ENCODE results near the gene GBP6.
"Not testable (repeated sequence)": the region's sequence is repeated elsewhere in the genome, so short reads cannot be mapped to it uniquely, and the experiment has no call there.

GBP6 gene, protein sequence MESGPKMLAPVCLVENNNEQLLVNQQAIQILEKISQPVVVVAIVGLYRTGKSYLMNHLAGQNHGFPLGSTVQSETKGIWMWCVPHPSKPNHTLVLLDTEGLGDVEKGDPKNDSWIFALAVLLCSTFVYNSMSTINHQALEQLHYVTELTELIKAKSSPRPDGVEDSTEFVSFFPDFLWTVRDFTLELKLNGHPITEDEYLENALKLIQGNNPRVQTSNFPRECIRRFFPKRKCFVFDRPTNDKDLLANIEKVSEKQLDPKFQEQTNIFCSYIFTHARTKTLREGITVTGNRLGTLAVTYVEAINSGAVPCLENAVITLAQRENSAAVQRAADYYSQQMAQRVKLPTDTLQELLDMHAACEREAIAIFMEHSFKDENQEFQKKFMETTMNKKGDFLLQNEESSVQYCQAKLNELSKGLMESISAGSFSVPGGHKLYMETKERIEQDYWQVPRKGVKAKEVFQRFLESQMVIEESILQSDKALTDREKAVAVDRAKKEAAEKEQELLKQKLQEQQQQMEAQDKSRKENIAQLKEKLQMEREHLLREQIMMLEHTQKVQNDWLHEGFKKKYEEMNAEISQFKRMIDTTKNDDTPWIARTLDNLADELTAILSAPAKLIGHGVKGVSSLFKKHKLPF

DNA sequence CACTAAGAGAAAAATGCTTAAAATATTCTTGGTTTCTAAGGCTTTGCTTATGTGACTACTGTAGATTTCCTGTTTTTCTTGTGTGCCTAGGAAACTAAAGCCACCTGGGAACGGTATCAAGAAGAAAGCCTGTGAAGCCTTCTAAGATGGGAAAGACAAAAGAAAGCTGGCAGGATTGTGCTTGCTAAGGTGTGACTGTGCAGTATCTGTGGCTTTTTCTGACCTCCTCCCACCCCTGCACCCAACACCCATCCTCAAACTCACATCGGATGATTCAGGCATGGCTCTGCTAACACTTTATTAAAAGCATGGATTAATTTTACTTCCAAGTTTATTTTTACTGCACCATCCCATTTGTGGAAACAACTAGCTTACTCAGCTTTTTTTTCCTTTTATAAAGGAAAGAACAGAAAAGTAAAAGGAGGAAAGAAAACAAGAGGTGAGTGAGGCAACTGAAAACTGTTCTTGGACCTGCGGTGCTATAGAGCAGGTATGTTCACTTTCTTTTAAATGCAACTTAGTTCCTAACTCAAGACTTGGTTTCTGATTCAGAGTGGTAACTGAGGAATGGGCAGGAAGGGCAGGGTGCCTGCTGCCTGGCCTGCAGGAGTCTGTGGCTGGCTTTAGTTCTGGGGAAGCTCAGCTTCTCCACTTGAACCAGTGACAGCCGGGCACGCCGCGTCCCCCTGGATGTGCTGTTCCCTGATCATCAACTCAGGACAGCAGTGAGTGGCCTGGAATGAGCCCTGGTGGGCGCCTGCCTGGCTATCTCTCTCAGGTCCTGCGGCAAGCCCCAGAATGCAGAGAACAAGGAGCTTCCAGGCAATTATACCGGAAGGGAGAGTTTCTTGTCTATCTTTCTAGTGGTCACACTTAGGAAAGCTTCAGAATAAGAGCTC is at the start of gene GBP6:
GBP6 (plus strand) TSS at position 422 of the 899 bp plus-strand sequence. CDS start 4,493 bp downstream, outside the sequence.
- Histone ChIP-seq H3K9me3 (ENCODE audit: control insufficient read depth, insufficient read depth, low read length) (no peaks in the 10 kb centered on the region), H3K27me3 (ENCODE audit: control insufficient read depth, insufficient read depth, low read length) (no peaks in the 10 kb centered on the region), H3K9ac (ENCODE audit: low read depth, low read length) (no peak within 1 kb of the TSS), H3K36me3 (ENCODE audit: control insufficient read depth, insufficient read depth, low read length) (no peaks in the 10 kb centered on the region), H3K4me3 (ENCODE audit: low read depth, low read length) (no peak within 1 kb of the TSS), H3K4me1 (ENCODE audit: control insufficient read depth, insufficient read depth, low read length) (no peaks in the 10 kb centered on the region)

DNA sequence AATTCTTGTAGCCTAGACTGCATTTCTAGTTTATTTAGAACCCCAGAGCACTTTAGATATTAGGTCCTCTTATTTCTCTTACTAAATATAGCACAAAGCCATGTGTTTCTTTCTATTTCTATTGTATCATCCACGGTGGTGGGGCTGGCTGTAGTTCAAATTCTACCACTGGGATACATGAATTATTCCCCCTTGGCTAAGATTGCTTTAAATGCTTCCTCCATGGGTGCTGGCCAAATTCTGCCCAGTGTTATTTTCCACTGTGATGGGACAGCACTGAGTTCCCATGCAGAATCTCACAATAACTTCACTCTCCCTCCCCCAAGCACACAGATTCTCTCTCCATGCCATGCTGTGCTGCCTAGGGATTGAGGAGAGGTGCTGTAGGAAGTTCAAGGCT is 41.5 kb upstream of the GBP6 start:
- Histone ChIP-seq H3K9me3 (ENCODE audit: control insufficient read depth, insufficient read depth, low read length) (peaks cover 7% of the 10 kb centered on the region), H3K9ac (ENCODE audit: low read depth, low read length) (no peak overlapping the region), H3K4me3 (ENCODE audit: low read depth, low read length) (no peak overlapping the region), H3K4me1 (ENCODE audit: control insufficient read depth, insufficient read depth, low read length) (no peaks in the 10 kb centered on the region), H3K27me3 (ENCODE audit: control insufficient read depth, insufficient read depth, low read length) (no peaks in the 10 kb centered on the region), H3K36me3 (ENCODE audit: control insufficient read depth, insufficient read depth, low read length) (no peaks in the 10 kb centered on the region)

DNA sequence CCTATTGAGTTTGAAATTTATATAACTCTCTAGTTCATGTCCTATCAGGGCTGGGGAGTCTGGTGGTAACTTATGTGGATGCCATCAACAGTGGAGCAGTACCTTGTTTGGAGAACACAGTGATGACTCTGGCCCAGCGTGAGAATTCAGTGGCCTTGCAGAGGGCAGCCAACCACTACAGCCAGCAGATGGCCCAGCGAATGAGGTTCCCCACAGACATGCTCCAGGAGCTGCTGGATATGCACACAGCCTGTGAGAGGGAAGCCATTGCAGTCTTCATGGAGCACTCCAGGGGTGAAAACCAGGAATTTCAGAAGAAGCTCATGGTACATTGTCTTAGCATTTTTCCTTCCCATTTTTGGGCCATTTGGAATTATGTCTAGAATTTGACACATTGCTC is 32.0 kb upstream of the GBP6 start:
- Histone ChIP-seq H3K4me3 (ENCODE audit: low read depth, low read length) (no peak overlapping the region), H3K9me3 (ENCODE audit: control insufficient read depth, insufficient read depth, low read length) (no peaks in the 10 kb centered on the region), H3K9ac (ENCODE audit: low read depth, low read length) (no peak overlapping the region), H3K36me3 (ENCODE audit: control insufficient read depth, insufficient read depth, low read length) (no peaks in the 10 kb centered on the region), H3K4me1 (ENCODE audit: control insufficient read depth, insufficient read depth, low read length) (no peaks in the 10 kb centered on the region), H3K27me3 (ENCODE audit: control insufficient read depth, insufficient read depth, low read length) (no peaks in the 10 kb centered on the region)

DNA sequence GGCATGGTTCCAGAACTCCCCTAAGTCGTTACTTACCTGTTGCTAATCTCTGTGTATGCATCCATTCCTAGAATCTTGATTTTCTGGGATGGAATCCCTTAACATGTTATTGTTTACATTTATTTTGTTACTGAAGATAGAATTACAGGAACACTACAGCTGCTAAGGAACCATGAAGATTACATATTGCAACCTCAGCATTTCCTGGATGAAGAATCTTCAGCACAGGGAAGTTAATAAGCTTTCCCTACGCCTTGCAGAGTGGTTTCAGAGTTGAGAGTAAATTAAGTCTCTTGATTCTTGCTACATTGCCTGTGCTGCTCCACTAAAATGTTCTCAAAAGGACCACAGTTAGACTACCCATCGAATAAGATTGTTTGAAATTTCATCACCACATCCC is 31.4 kb upstream of the GBP6 start:
- no peak overlapping the region for H3K9ac ChIP-seq (ENCODE audit: low read depth, low read length)
- no peaks in the 10 kb centered on the region for H3K27me3 ChIP-seq (ENCODE audit: control insufficient read depth, insufficient read depth, low read length)
- no peaks in the 10 kb centered on the region for H3K9me3 ChIP-seq (ENCODE audit: control insufficient read depth, insufficient read depth, low read length)
- no peaks in the 10 kb centered on the region for H3K4me1 ChIP-seq (ENCODE audit: control insufficient read depth, insufficient read depth, low read length)
- no peaks in the 10 kb centered on the region for H3K36me3 ChIP-seq (ENCODE audit: control insufficient read depth, insufficient read depth, low read length)
- no peak overlapping the region for H3K4me3 ChIP-seq (ENCODE audit: low read depth, low read length)

DNA sequence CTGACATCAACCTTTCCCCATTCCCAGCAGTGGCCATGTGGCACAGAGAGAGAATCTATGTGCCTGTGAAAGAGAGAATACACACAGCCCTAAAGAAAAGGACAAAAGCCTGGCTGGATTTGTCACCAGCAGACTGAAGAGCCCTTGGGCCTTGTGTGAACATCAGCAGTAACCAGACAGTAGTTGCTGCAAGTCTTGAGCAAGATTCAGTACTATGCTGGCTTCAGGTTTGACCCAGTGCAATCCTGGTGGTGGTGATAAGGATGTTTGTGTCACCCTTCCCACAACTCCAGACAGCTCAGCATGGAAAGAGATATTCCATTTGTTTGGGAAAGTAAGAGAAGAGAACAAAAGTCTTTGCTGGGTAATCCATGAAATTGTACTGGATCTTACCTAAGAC is 28.4 kb upstream of the GBP6 start:
- no peaks in the 10 kb centered on the region for H3K27me3 ChIP-seq (ENCODE audit: control insufficient read depth, insufficient read depth, low read length)
- H3K9me3 ChIP-seq (ENCODE audit: control insufficient read depth, insufficient read depth, low read length): no peaks in the 10 kb centered on the region
- H3K4me1 ChIP-seq (ENCODE audit: control insufficient read depth, insufficient read depth, low read length): peaks cover 2% of the 10 kb centered on the region
- no peak overlapping the region for H3K4me3 ChIP-seq (ENCODE audit: low read depth, low read length)
- H3K36me3 ChIP-seq (ENCODE audit: control insufficient read depth, insufficient read depth, low read length): no peaks in the 10 kb centered on the region
- H3K9ac ChIP-seq (ENCODE audit: low read depth, low read length): no peak overlapping the region

DNA sequence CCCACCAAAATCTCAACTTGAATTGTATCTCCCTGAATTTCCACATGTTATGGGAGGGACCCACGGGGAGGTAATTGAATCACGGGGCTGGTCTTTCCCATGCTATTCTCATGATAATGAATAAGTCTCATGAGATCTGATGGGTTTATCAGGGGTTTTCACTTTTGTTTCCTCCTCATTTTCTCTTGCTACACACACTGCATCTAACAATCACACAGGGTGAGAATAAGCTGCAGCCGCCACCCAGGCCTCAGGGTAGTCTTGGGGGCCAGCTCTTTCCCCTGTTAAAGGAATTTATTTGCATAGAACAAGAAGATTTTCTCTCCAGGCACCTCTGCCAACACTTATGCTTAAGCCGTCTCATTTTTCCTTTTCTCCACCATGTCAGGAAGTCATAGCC is 26.0 kb upstream of the GBP6 start:
- peaks cover 2% of the 10 kb centered on the region for H3K4me1 ChIP-seq (ENCODE audit: control insufficient read depth, insufficient read depth, low read length)
- no peak overlapping the region for H3K9ac ChIP-seq (ENCODE audit: low read depth, low read length)
- H3K9me3 ChIP-seq (ENCODE audit: control insufficient read depth, insufficient read depth, low read length): no peaks in the 10 kb centered on the region
- no peak overlapping the region for H3K4me3 ChIP-seq (ENCODE audit: low read depth, low read length)
- no peaks in the 10 kb centered on the region for H3K36me3 ChIP-seq (ENCODE audit: control insufficient read depth, insufficient read depth, low read length)
- no peaks in the 10 kb centered on the region for H3K27me3 ChIP-seq (ENCODE audit: control insufficient read depth, insufficient read depth, low read length)

DNA sequence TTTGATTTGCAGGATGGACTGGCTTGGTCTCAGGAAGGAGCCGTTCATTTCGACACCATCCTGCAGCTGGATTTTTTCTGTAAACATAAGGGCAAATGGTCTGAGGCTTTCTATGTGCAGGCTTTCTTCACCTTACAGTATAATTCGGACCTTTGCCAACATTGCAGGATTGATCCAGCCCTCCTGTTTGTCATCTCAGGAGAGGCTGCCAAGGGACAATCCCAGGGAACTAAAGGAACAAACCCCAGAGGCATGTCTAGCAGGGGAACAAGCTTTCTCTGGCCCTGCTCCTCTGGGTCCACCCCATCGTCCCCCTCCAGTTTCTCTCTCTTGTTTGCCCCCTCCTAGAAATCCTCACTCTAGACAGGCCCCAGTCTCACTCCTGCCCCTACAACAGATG is 24.8 kb upstream of the GBP6 start:
- Histone ChIP-seq H3K4me1 (ENCODE audit: control insufficient read depth, insufficient read depth, low read length) (peaks cover 2% of the 10 kb centered on the region), H3K9me3 (ENCODE audit: control insufficient read depth, insufficient read depth, low read length) (no peaks in the 10 kb centered on the region), H3K36me3 (ENCODE audit: control insufficient read depth, insufficient read depth, low read length) (no peaks in the 10 kb centered on the region), H3K4me3 (ENCODE audit: low read depth, low read length) (no peak overlapping the region), H3K9ac (ENCODE audit: low read depth, low read length) (no peak overlapping the region), H3K27me3 (ENCODE audit: control insufficient read depth, insufficient read depth, low read length) (no peaks in the 10 kb centered on the region)

DNA sequence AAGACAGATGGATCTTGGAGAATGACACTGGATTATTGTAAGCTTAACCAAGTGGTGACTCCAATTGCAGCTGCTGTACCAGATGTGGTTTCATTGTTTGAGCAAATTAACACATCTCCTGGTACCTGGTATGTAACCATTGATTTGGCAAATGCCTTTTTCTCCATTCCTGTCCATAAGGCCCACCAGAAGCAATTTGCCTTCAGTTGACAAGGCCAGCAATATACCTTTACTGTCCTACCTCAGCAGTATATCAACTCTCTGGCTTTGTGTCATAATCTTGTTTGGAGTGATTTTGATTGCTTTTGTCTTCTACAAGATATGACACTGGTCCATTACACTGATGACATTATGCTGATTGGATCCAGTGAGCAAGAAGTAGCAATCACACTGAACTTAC is 18.4 kb upstream of the GBP6 start:
- not testable (repeated sequence) for H3K27me3 ChIP-seq (ENCODE audit: control insufficient read depth, insufficient read depth, low read length); H3K9me3 ChIP-seq (ENCODE audit: control insufficient read depth, insufficient read depth, low read length); H3K36me3 ChIP-seq (ENCODE audit: control insufficient read depth, insufficient read depth, low read length); H3K4me1 ChIP-seq (ENCODE audit: control insufficient read depth, insufficient read depth, low read length); H3K4me3 ChIP-seq (ENCODE audit: low read depth, low read length); H3K9ac ChIP-seq (ENCODE audit: low read depth, low read length)

DNA sequence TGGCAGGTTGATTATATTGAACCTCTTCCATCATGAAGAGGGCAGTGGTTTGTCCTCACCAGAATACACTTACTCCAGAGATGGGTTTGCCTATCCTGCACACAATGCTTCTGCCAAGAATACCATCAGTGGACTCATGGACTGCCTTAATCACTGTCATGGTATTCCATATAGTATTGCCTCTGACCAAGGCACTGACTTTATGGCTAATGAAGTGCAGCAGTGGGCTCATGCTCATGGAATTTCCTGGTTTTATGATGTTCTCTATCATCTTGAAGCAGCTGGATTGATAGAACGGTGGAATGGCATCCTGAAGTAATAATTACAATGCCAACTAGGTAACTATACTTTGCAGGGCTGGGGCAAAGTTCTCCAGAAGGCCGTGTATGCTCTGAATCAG is 16.6 kb upstream of the GBP6 start:
- Histone ChIP-seq H3K9ac (ENCODE audit: low read depth, low read length) (no peak overlapping the region), H3K4me1 (ENCODE audit: control insufficient read depth, insufficient read depth, low read length) (no peaks in the 10 kb centered on the region), H3K36me3 (ENCODE audit: control insufficient read depth, insufficient read depth, low read length) (no peaks in the 10 kb centered on the region), H3K27me3 (ENCODE audit: control insufficient read depth, insufficient read depth, low read length) (no peaks in the 10 kb centered on the region), H3K9me3 (ENCODE audit: control insufficient read depth, insufficient read depth, low read length) (no peaks in the 10 kb centered on the region), H3K4me3 (ENCODE audit: low read depth, low read length) (no peak overlapping the region)

DNA sequence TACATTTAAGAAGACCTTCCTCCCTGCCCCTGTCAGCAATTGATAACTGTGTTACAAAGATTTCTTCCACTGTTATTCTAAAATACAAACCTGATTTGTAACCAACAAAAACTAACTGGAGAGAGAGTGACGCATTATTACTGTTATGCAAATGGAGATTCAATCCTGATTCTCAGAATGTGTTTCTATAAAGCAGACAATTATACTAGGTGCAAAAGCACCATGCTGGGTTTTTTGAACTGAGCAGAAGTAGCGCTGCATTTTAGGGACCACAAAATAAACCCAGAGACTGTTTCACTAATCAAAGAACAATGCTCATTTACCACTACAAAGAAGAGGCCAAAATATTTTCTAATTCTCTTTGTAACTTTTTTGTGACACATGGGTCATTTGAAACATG is 13.6 kb upstream of the GBP6 start:
- no peaks in the 10 kb centered on the region for H3K4me1 ChIP-seq (ENCODE audit: control insufficient read depth, insufficient read depth, low read length)
- no peak overlapping the region for H3K9ac ChIP-seq (ENCODE audit: low read depth, low read length)
- H3K4me3 ChIP-seq (ENCODE audit: low read depth, low read length): no peak overlapping the region
- H3K27me3 ChIP-seq (ENCODE audit: control insufficient read depth, insufficient read depth, low read length): no peaks in the 10 kb centered on the region
- H3K9me3 ChIP-seq (ENCODE audit: control insufficient read depth, insufficient read depth, low read length): no peaks in the 10 kb centered on the region
- no peaks in the 10 kb centered on the region for H3K36me3 ChIP-seq (ENCODE audit: control insufficient read depth, insufficient read depth, low read length)

DNA sequence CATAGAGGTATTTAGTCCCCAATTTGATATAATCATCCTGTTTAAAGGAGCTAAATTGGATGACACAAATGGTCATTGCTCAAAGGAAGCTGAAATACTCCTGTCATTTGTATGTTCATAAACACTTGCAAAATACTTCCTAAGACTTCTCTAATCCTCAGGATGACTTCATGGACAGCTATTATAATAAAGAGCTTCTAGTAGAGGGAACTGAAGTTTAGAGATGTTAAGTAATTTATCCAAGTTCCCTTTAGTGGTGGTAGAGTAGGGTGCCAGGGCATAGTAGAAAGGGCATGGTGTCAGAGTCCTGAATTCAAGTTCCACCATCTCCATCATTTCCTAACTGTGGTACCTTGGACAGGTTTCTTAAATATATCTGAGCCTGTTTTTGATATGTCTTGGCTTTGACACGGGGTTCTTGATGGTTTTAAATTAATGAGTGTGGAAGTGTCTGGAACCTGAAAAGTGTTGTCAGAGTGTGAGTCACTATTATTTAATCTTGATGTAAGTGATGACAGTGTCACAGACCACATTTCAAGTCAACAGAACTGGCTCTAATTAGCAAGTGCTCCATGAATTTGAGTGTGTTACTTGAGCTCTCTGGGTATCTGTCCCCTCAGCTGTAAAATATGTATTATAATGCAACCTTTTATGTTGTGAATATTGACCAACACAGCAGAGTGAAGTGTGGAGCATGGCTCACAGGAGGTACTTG is 12.1 kb upstream of the GBP6 start:
- H3K9ac ChIP-seq (ENCODE audit: low read depth, low read length): no peak overlapping the region
- no peaks in the 10 kb centered on the region for H3K36me3 ChIP-seq (ENCODE audit: control insufficient read depth, insufficient read depth, low read length)
- no peaks in the 10 kb centered on the region for H3K27me3 ChIP-seq (ENCODE audit: control insufficient read depth, insufficient read depth, low read length)
- H3K4me1 ChIP-seq (ENCODE audit: control insufficient read depth, insufficient read depth, low read length): no peaks in the 10 kb centered on the region
- no peak overlapping the region for H3K4me3 ChIP-seq (ENCODE audit: low read depth, low read length)
- no peaks in the 10 kb centered on the region for H3K9me3 ChIP-seq (ENCODE audit: control insufficient read depth, insufficient read depth, low read length)

Data from iPS-15b (cell line).